Measurements from ENCODE around the gene MAD1L1.

DNA sequence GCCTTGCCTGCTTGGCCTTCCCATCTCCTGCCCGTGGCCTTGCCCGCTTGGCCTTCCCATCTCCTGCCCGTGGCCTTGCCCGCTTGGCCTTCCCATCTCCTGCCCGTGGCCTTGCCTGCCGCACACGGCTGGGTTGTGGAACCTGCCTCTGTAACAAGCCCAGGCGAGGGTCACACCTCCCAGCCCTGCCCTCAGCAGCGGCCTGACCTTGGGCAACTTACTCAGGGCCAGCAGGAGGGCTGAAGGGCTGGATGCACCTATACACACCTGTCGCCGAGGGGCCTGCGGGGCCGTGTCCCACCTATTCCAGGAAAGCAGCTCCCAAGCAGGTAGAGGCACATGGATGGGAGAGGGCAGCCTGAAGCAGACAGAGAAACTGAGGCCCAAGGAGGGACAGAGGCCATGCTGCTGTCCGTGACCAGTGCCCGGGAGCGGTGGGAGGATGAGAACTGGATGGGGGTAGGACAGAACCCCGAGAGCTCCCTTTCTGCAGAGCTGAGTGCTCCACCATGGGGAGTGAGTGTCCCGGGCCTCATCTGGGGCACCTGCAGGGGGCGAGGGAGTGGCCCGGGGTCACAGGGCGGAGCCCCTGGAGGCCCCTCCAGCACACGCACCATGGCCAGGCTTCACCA lies 285.0 kb downstream of the MAD1L1 start:
- TF ChIP-seq POLR2AphosphoS5 (IDR thresholded peaks at IDR 0.05; ENCODE audit: borderline replicate concordance, low read depth, low read length) (no peak), EZH2 (IDR thresholded peaks at IDR 0.05) (no peak), FOXP2 (optimal IDR thresholded peaks at IDR 0.05; ENCODE audit: control extremely low read depth, extremely low read length, insufficient read depth) (no peak)
